IMR-90 (cell line): ENCODE results near the gene LDLRAD3. TPM values are rescaled to one million over a fixed set of nuclear protein-coding genes. Genes with fewer than 3 reads are reported as not detected.

Experiments
- ATAC-seq: fragments of 200-7000 bp; cut with Tn5 transposase; 2 replicates; pipeline ENCODE4 v1.9.1; 2020; ENCODE audit warnings: low read depth, mild to moderate bottlenecking, moderate library complexity
- BruUV-seq: library from RNA; stranded (reverse); fragments of 400-500 nt; replicated peaks from 2 replicates; lab custom pipeline; 2021; lab: Mats Ljungman, UMichigan
- CTCF ChIA-PET: fragments of 300-600 bp; formaldehyde crosslinking; extraction: SDS; loops from one replicate; lab custom pipeline; 2021; ENCODE audit warnings: antibody characterized with exemption; lab: Yijun Ruan, JAX
- POLR2A ChIA-PET: fragments of 300-600 bp; sonication (Branson Sonifier 250); formaldehyde crosslinking; loops from one replicate; lab custom pipeline; 2022; ENCODE audit warnings: antibody characterized with exemption; ENCODE audit not compliant: unreplicated experiment; lab: Charles Lee
- DNase-seq: peaks from one replicate; pipeline ENCODE4 v3.0.0; 2013
- H2AFZ ChIP-seq: replicated peaks from 2 replicates; pipeline ENCODE3; 2013; ENCODE audit warnings: low read length, mild to moderate bottlenecking; ENCODE audit not compliant: poor library complexity
- H2AK5ac ChIP-seq: 2 replicates; pipeline ENCODE4 v1.6.1; 2013; ENCODE audit warnings: low read depth, low read length, inconsistent platforms
- H2AK9ac ChIP-seq: replicated peaks from 2 replicates; pipeline ENCODE3; 2013; ENCODE audit warnings: mild to moderate bottlenecking, low read depth, low read length, moderate library complexity; ENCODE audit not compliant: poor library complexity
- H2BK120ac ChIP-seq: 2 replicates; pipeline ENCODE4 v1.6.1; 2013; ENCODE audit warnings: low read depth, low read length, inconsistent platforms
- H2BK15ac ChIP-seq: 3 replicates; pipeline ENCODE4 v1.6.1; 2013; ENCODE audit warnings: low read depth, low read length, inconsistent platforms
- H2BK20ac ChIP-seq: 2 replicates; pipeline ENCODE4 v1.6.1; 2013; ENCODE audit warnings: low read depth, mild to moderate bottlenecking, inconsistent platforms, low read length, moderate library complexity
- H2BK5ac ChIP-seq: 2 replicates; pipeline ENCODE4 v1.6.1; 2013; ENCODE audit warnings: mild to moderate bottlenecking, low read depth, low read length, inconsistent platforms; ENCODE audit not compliant: poor library complexity, severe bottlenecking
- H3K14ac ChIP-seq: replicated peaks from 2 replicates; pipeline ENCODE4 v1.6.1; 2013; ENCODE audit warnings: low read depth, low read length, inconsistent platforms
- H3K18ac ChIP-seq: 2 replicates; pipeline ENCODE4 v1.6.1; 2013; ENCODE audit warnings: low read depth, low read length, control low read depth
- H3K23ac ChIP-seq: 2 replicates; pipeline ENCODE4 v1.6.1; 2013; ENCODE audit warnings: low read depth, low read length, inconsistent platforms
- H3K27ac ChIP-seq: 2 replicates; pipeline ENCODE4 v1.5.1; 2013; ENCODE audit warnings: mild to moderate bottlenecking, control low read depth, low read length; ENCODE audit not compliant: insufficient read depth
- H3K27me3 ChIP-seq: 2 replicates; pipeline ENCODE4 v1.6.1; 2013; ENCODE audit warnings: low read length; ENCODE audit not compliant: control insufficient read depth, insufficient read depth
- H3K36me3 ChIP-seq: 2 replicates; pipeline ENCODE4 v1.6.1; 2013; ENCODE audit warnings: low read length, mixed read lengths; ENCODE audit not compliant: control insufficient read depth, insufficient read depth
- H3K4ac ChIP-seq: 2 replicates; pipeline ENCODE4 v1.6.1; 2013; ENCODE audit warnings: low read depth, low read length, inconsistent platforms
- H3K4me1 ChIP-seq: 2 replicates; pipeline ENCODE4 v1.6.1; 2013; ENCODE audit warnings: low read length, mixed read lengths; ENCODE audit not compliant: control insufficient read depth, insufficient read depth
- H3K4me2 ChIP-seq: 2 replicates; pipeline ENCODE4 v1.6.1; 2013; ENCODE audit warnings: low read depth, mild to moderate bottlenecking, control low read depth, low read length, moderate library complexity
- H3K4me3 ChIP-seq: 2 replicates; pipeline ENCODE4 v1.5.1; 2013; ENCODE audit warnings: low read depth, mild to moderate bottlenecking, control low read depth, low read length, moderate library complexity; ENCODE audit not compliant: insufficient read depth
- H3K56ac ChIP-seq: 2 replicates; pipeline ENCODE4 v1.6.1; 2013; ENCODE audit warnings: low read length, inconsistent platforms; ENCODE audit not compliant: insufficient read depth; ENCODE audit errors: extremely low read depth
- H3K79me1 ChIP-seq, 2 experiments: 2 replicates each; pipeline ENCODE4 v1.6.1; 2013; ENCODE audit warnings: low read length in 2 of 2, inconsistent platforms in 1 of 2, low read depth in 1 of 2
- H3K9ac ChIP-seq: 2 replicates; pipeline ENCODE4 v1.6.1; 2013; ENCODE audit warnings: low read depth, low read length, control low read depth
- H3K9me1 ChIP-seq: 2 replicates; pipeline ENCODE4 v1.6.1; 2013; ENCODE audit warnings: low read length, inconsistent platforms; ENCODE audit not compliant: insufficient read depth
- H3K9me3 ChIP-seq: 2 replicates; pipeline ENCODE4 v1.6.1; 2013; ENCODE audit warnings: low read length; ENCODE audit not compliant: control insufficient read depth, insufficient read depth
- H4K20me1 ChIP-seq: 2 replicates; pipeline ENCODE4 v1.6.1; 2013; ENCODE audit warnings: low read length, inconsistent platforms; ENCODE audit not compliant: insufficient read depth
- H4K5ac ChIP-seq: 2 replicates; pipeline ENCODE4 v1.6.1; 2013; ENCODE audit warnings: mild to moderate bottlenecking, low read depth, low read length, control low read depth
- H4K8ac ChIP-seq, 2 experiments: 2 replicates each; pipeline ENCODE4 v1.6.1; 2013; ENCODE audit warnings: low read depth in 2 of 2, low read length in 2 of 2, control low read depth in 1 of 2, inconsistent platforms in 1 of 2
- H4K91ac ChIP-seq: 2 replicates; pipeline ENCODE4 v1.6.1; 2013; ENCODE audit warnings: low read depth, low read length, inconsistent platforms; ENCODE audit not compliant: insufficient read depth
- BHLHE40 ChIP-seq: fragments of 150-350 bp; IDR thresholded peaks from 2 replicates; pipeline ENCODE4 v1.6.1; 2016; ENCODE audit warnings: mild to moderate bottlenecking, low read depth, low read length
- CEBPB ChIP-seq: IDR thresholded peaks from 2 replicates; pipeline ENCODE4 v1.6.1; 2012; ENCODE audit warnings: low read depth, low read length, improper control_type of control experiment
- CHD1 ChIP-seq: IDR thresholded peaks from 2 replicates; pipeline ENCODE4 v1.6.1; 2012; ENCODE audit warnings: low read depth, low read length, improper control_type of control experiment
- ELK1 ChIP-seq: fragments of 150-350 bp; IDR thresholded peaks from 2 replicates; pipeline ENCODE4 v1.6.1; 2016; ENCODE audit warnings: low read depth, mild to moderate bottlenecking, low read length, moderate library complexity, borderline replicate concordance
- FOS ChIP-seq: fragments of 150-350 bp; IDR thresholded peaks from 2 replicates; pipeline ENCODE4 v1.6.1; 2016; ENCODE audit warnings: low read depth, low read length
- MAFK ChIP-seq: IDR thresholded peaks from 2 replicates; pipeline ENCODE4 v1.6.1; 2012; ENCODE audit warnings: low read depth, low read length, improper control_type of control experiment
- MAZ ChIP-seq: IDR thresholded peaks from 2 replicates; pipeline ENCODE4 v1.6.1; 2012; ENCODE audit warnings: low read depth, mild to moderate bottlenecking, low read length, improper control_type of control experiment, moderate library complexity, borderline replicate concordance
- MXI1 ChIP-seq: IDR thresholded peaks from 2 replicates; pipeline ENCODE4 v1.6.1; 2012; ENCODE audit warnings: low read depth, mild to moderate bottlenecking, low read length, moderate library complexity, borderline replicate concordance
- NFE2L2 ChIP-seq: fragments of 150-350 bp; IDR thresholded peaks from 2 replicates; pipeline ENCODE4 v1.6.1; 2016; ENCODE audit warnings: low read depth, mild to moderate bottlenecking, low read length
- POLR2A ChIP-seq: IDR thresholded peaks from 2 replicates; pipeline ENCODE4 v1.6.1; 2012; ENCODE audit warnings: mild to moderate bottlenecking, low read depth, low read length
- RAD21 ChIP-seq: IDR thresholded peaks from 2 replicates; pipeline ENCODE4 v1.6.1; 2012; ENCODE audit warnings: low read length, improper control_type of control experiment
- RCOR1 ChIP-seq: IDR thresholded peaks from 2 replicates; pipeline ENCODE4 v1.6.1; 2012; ENCODE audit warnings: mild to moderate bottlenecking, low read length, improper control_type of control experiment; ENCODE audit not compliant: insufficient replicate concordance
- RFX5 ChIP-seq: IDR thresholded peaks from 2 replicates; pipeline ENCODE4 v1.8.0; 2012; ENCODE audit warnings: low read depth, mild to moderate bottlenecking, low read length, moderate library complexity
- SMC3 ChIP-seq: fragments of 150-350 bp; IDR thresholded peaks from 2 replicates; pipeline ENCODE4 v1.6.1; 2016; ENCODE audit warnings: low read depth, mild to moderate bottlenecking, antibody characterized with exemption, low read length, moderate library complexity
- WGBS, 2 experiments: methylation state at CpG; one replicate each; pipeline versions ENCODE4 v1.1.5 to v1.1.7; 2013; ENCODE audit warnings: missing lambda C conversion rate in 2 of 2; ENCODE audit not compliant: insufficient read length in 1 of 2; ENCODE audit errors: extremely low coverage in 2 of 2; 5-methylcytosine and 5-hydroxymethylcytosine counted together
- dilution Hi-C: fragments of 300-500 bp; cut with HindIII; formaldehyde crosslinking; loops from one replicate; pipeline ENCODE4 v1.14.3; 2018; ENCODE audit warnings: low sequenced_read_pairs; ENCODE audit not compliant: unreplicated experiment
- in situ Hi-C: fragments of 300-500 bp; cut with MboI; formaldehyde crosslinking; loops from 3 replicates; pipeline ENCODE4 v1.14.3; 2019; ENCODE audit warnings: low sequenced_read_pairs, inconsistent platforms, mixed read lengths
- intact Hi-C: fragments of 100-400 bp; cut with micrococcal nuclease; formaldehyde crosslinking; loops from 2 replicates; pipeline ENCODE4 v1.10.0; 2022
- polyA plus RNA-seq, 3 experiments: library from polyadenylated mRNA; depleted of rRNA; stranded (reverse); fragments of >200 nt; gene quantifications; 2 replicates each; pipeline ENCODE4 v1.2.3, GENCODE V29; 2012; ENCODE audit warnings: low replicate concordance in 1 of 3
- total RNA-seq: library from RNA; depleted of rRNA; stranded (reverse); fragments of >200 nt; gene quantifications from 2 replicates; pipeline ENCODE4 v1.2.3, GENCODE V29; 2012
- TF ChIP-seq, protein P1 (sequence below): conservative IDR thresholded peaks from 2 replicates; pipeline ENCODE4 v1.5.1; 2012; ENCODE audit warnings: mild to moderate bottlenecking, low read depth, low read length, improper control_type of control experiment
- TF ChIP-seq, protein P2 (sequence below): fragments of 150-350 bp; IDR thresholded peaks from 2 replicates; pipeline ENCODE4 v1.6.1; 2017; ENCODE audit warnings: mild to moderate bottlenecking, antibody characterized with exemption, low read length, low read depth

The LDLRAD3 gene
- total and polyA plus RNA-seq, 2 of the 4 experiments (the other 2 are of a cell fraction) = 2.7 to 6.4 TPM

- no CpG with 5 or more reads among the region's 3 CpGs for WGBS, 2 experiments
Measured at GRCh38 chr11:35933320-35933871, 10.5 kb upstream of the LDLRAD3 start.

More at GRCh38 chr11:35933320-35933871, 10.5 kb upstream of the LDLRAD3 start:
- H2AK9ac ChIP-seq = no peak overlapping the region
- no peak for TF ChIP-seq CEBPB
- TF ChIP-seq RCOR1 = no peak
- no peak for TF ChIP-seq MXI1
- no peak for TF ChIP-seq MAZ
- TF ChIP-seq, protein P1, sequence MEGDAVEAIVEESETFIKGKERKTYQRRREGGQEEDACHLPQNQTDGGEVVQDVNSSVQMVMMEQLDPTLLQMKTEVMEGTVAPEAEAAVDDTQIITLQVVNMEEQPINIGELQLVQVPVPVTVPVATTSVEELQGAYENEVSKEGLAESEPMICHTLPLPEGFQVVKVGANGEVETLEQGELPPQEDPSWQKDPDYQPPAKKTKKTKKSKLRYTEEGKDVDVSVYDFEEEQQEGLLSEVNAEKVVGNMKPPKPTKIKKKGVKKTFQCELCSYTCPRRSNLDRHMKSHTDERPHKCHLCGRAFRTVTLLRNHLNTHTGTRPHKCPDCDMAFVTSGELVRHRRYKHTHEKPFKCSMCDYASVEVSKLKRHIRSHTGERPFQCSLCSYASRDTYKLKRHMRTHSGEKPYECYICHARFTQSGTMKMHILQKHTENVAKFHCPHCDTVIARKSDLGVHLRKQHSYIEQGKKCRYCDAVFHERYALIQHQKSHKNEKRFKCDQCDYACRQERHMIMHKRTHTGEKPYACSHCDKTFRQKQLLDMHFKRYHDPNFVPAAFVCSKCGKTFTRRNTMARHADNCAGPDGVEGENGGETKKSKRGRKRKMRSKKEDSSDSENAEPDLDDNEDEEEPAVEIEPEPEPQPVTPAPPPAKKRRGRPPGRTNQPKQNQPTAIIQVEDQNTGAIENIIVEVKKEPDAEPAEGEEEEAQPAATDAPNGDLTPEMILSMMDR = no peak
- no peak for TF ChIP-seq RFX5
- no peak for TF ChIP-seq CHD1
- no peak for TF ChIP-seq POLR2A
- TF ChIP-seq, protein P2, sequence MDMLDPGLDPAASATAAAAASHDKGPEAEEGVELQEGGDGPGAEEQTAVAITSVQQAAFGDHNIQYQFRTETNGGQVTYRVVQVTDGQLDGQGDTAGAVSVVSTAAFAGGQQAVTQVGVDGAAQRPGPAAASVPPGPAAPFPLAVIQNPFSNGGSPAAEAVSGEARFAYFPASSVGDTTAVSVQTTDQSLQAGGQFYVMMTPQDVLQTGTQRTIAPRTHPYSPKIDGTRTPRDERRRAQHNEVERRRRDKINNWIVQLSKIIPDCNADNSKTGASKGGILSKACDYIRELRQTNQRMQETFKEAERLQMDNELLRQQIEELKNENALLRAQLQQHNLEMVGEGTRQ = no peak
- no peak for TF ChIP-seq MAFK
- TF ChIP-seq RAD21 = no peak
- TF ChIP-seq ELK1 = no peak
- no peak for TF ChIP-seq BHLHE40
- no peak for TF ChIP-seq FOS
- TF ChIP-seq SMC3 = no peak
- TF ChIP-seq NFE2L2 = no peak
- peaks cover 2% of the 10 kb centered on the region; the same call in 1 of the 2 replicates for H3K4me1 ChIP-seq
- no peak overlapping the region for H2BK120ac ChIP-seq
- H3K23ac ChIP-seq = no peak overlapping the region
- H3K18ac ChIP-seq = no peak overlapping the region
- no TSS peak for BruUV-seq
- H4K20me1 ChIP-seq = no peaks in the 10 kb centered on the region
- CTCF ChIA-PET = no interaction called here
- no peaks in the 10 kb centered on the region for H3K36me3 ChIP-seq
- no peaks in the 10 kb centered on the region for H3K9me3 ChIP-seq
- H4K8ac ChIP-seq = no peak overlapping the region
- no peak overlapping the region for H2BK20ac ChIP-seq
- no peak for DNase-seq
- no peak for ATAC-seq
- intact Hi-C loops (no loop called here), in situ Hi-C loops (no loop called here), dilution Hi-C loops (no loop called here)
- no peak overlapping the region for H2AFZ ChIP-seq
- H3K9me1 ChIP-seq = no peaks in the 10 kb centered on the region
- H4K5ac ChIP-seq = no peak overlapping the region
- H2AK5ac ChIP-seq = no peak overlapping the region
- no peak overlapping the region for H3K27ac ChIP-seq
- H3K4me3 ChIP-seq = no peak overlapping the region
- no peak overlapping the region for H3K4me2 ChIP-seq
- no peak overlapping the region for H2BK5ac ChIP-seq
- no peak overlapping the region for H3K56ac ChIP-seq
- no peak overlapping the region for H3K4ac ChIP-seq
- H2BK15ac ChIP-seq = no peak overlapping the region
- no peak overlapping the region for H3K14ac ChIP-seq
- no peak overlapping the region for H3K9ac ChIP-seq
- no peaks in the 10 kb centered on the region for H3K79me1 ChIP-seq
- POLR2A ChIA-PET = no interaction called here
- no peak overlapping the region for H4K91ac ChIP-seq
- H3K27me3 ChIP-seq = peaks cover 17% of the 10 kb centered on the region
